GM21526 (cell line): ENCODE measurements around the gene PDK1.
"Not testable (repeated sequence)": the region's sequence is repeated elsewhere in the genome, so short reads cannot be mapped to it uniquely, and the experiment has no call there.

Experiments
- ATAC-seq: cut with Tn5 transposase; IDR thresholded peaks from one replicate; pipeline ENCODE4 v1.9.1; 2021; ENCODE audit warnings: moderate library complexity; ENCODE audit not compliant: unreplicated experiment, low FRiP score

PDK1 gene

GRCh38 chr2:172551271-172551670 lies 4.6 kb upstream of the PDK1 start:
- ATAC-seq, result no peak

GRCh38 chr2:172552547-172553291 lies 3.2 kb upstream of the PDK1 start:
- ATAC-seq, result no peak

GRCh38 chr2:172554352-172555271 lies 1.3 kb upstream of the PDK1 start:
- ATAC-seq, result no peak

- peak; percentile 31 for ATAC-seq
Measured at GRCh38 chr2:172555272-172555521, 693 bp upstream of the PDK1 start.

GRCh38 chr2:172556284-172557033 lies 569 bp downstream of the PDK1 start:
- peak; percentile 66 for ATAC-seq

GRCh38 chr2:172558372-172558771 lies 2.5 kb downstream of the PDK1 start:
- ATAC-seq, result no peak

GRCh38 chr2:172560721-172561120 lies 4.8 kb downstream of the PDK1 start:
- no peak for ATAC-seq

GRCh38 chr2:172561270-172561669 lies 5.4 kb downstream of the PDK1 start:
- no peak for ATAC-seq

- ATAC-seq, result no peak
Measured at GRCh38 chr2:172562298-172562697, 6.4 kb downstream of the PDK1 start.

- no peak for ATAC-seq
Measured at GRCh38 chr2:172564376-172564775, 8.5 kb downstream of the PDK1 start.

GRCh38 chr2:172571245-172571644 lies 15.4 kb downstream of the PDK1 start:
- ATAC-seq, result no peak

- ATAC-seq, result no peak
Measured at GRCh38 chr2:172572981-172573380, 17.1 kb downstream of the PDK1 start.

GRCh38 chr2:172574965-172575364 lies 19.1 kb downstream of the PDK1 start:
- no peak for ATAC-seq

- no peak for ATAC-seq
Measured at GRCh38 chr2:172578054-172578453, 22.2 kb downstream of the PDK1 start.

- no peak for ATAC-seq
Measured at GRCh38 chr2:172578860-172579512, 23.1 kb downstream of the PDK1 start.

- no peak for ATAC-seq
Measured at GRCh38 chr2:172580544-172580943, 24.7 kb downstream of the PDK1 start.

- ATAC-seq, result no peak
Measured at GRCh38 chr2:172582656-172583055, 26.8 kb downstream of the PDK1 start.

- ATAC-seq, result no peak
Measured at GRCh38 chr2:172586245-172586891, 30.5 kb downstream of the PDK1 start.

GRCh38 chr2:172587231-172587630 lies 31.3 kb downstream of the PDK1 start:
- ATAC-seq, result not testable (repeated sequence)

- no peak for ATAC-seq
Measured at GRCh38 chr2:172588931-172589330, 33.0 kb downstream of the PDK1 start.
